Body of pancreas (tissue), 4 donors: ENCODE measurements around the gene APMAP.

ENCODE experiments used
- CTCF ChIP-seq, 7 experiments: fragments of 450-650 bp in 4 of 7; fragments of 200-600 bp in 3 of 7; sonication (generic) in 3 of 7; IDR thresholded peaks; one replicate each; pipeline ENCODE4 v1.5.1; 2016 to 2019; ENCODE audit warnings: antibody characterized with exemption in 7 of 7
- POLR2A ChIP-seq, 3 donors: fragments of 450-650 bp; IDR thresholded peaks; one replicate each; pipeline ENCODE4 v1.6.1; 2016; ENCODE audit warnings: antibody characterized with exemption in 3 of 3, mild to moderate bottlenecking in 2 of 3

- TF ChIP-seq CTCF (IDR thresholded peaks at IDR 0.05) (no peak), POLR2A (IDR thresholded peaks at IDR 0.05) (no peak)
Measured at GRCh38 chr20:25012616-25013189, 20.2 kb upstream of the APMAP start.
